LoVo (cell line): ENCODE data around the gene GSTO2.

Experiments used
- DNase-seq: peaks from one replicate; pipeline ENCODE4 v3.0.0-alpha.2; 2016; ENCODE audit warnings: low spot score

The GSTO2 gene

DNA sequence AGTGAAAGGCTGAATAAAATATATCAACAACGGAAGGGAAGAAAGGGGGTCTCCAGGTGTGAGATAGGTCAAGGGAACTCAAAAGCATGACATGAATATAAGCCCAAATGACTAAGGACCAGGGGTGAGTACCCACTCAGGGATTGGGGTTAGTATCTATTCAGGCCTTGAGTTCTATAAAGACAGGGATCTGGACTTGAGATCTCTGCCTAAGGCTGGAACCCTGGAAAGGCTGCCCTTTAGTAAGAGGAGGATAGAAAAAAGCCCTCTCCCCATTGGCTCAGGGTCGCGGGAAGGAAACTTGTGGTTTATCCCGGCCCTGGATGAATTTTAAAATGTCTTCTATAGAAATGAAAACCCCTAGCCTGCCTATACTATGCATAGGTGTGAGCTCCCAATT is 71.7 kb downstream of the GSTO2 start:
- DNase-seq = no peak

GRCh38 chr10:104342941-104343411 is 74.0 kb downstream of the GSTO2 start:
- no peak for DNase-seq

- DNase-seq = no peak
These were observed 75.2 kb downstream of the GSTO2 start for GRCh38 chr10:104344219-104344618.

GRCh38 chr10:104345515-104345914 is 76.5 kb downstream of the GSTO2 start:
- no peak for DNase-seq

DNA sequence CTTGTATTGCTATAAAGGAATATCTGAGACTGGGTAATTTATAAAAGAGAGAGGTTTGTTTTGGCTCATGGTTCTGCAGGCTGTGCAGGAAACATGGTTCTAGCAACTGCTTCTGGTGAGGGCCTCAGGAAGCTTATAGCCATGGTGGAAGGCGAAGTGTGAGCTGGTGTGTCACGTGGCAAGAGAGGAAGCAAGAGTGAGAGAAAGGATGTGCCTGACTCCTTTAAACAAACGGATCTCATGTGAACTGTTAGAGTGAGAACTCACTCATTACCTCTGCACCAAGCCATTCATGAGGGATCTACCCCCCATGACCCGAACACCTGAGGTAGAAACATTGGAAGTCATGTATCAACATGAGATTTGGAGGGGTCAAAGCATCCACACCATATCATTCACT is 77.0 kb downstream of the GSTO2 start:
- DNase-seq = no peak

- no peak for DNase-seq
These were observed 78.5 kb downstream of the GSTO2 start for GRCh38 chr10:104347295-104348045.

DNA sequence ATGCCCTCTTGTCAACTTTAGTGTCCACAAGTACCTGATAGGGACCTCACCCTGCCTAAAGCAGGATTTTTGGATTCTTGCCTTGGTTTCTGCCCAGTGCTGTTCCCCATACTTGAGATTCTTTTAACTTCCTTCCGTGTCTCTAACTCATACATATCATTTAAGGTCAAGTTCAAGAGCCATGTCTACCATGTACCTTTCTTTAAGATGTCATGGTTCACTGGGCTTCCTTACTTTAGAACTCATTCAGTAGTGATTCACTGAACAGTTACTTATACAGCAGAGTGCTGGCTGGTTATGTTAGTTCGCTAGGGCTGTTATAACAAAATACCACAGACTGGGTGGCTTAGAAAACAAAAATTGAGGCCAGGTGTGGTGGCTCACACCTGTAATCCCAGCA is 79.6 kb downstream of the GSTO2 start:
- no peak for DNase-seq

DNA sequence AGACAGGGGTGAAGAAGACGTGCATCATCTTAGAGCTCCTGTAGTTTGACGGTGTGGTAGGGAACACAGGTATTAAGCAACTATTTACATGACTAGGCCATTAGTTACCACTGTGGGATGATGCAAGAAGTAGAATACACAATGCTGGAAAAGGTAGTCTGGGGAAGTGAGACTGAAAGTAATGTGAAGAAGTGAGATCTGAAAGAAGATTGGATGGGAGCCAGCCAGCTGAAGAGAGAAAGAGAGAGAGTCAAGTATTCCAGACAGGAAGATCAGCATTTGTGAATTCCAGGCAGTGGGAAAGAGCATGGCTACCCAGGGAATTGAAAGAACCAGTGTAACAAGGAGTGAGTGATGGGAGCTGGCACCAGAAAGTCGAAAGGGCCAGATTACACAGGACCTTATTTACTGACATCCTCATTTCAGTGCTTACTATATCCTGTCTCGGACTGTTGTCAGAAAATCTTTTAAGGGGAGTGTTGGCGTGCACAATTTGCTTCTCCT is 80.7 kb downstream of the GSTO2 start:
- peak; percentile 12 for DNase-seq

- DNase-seq = peak; percentile 71
These were observed 81.2 kb downstream of the GSTO2 start for GRCh38 chr10:104350127-104350635.

DNA sequence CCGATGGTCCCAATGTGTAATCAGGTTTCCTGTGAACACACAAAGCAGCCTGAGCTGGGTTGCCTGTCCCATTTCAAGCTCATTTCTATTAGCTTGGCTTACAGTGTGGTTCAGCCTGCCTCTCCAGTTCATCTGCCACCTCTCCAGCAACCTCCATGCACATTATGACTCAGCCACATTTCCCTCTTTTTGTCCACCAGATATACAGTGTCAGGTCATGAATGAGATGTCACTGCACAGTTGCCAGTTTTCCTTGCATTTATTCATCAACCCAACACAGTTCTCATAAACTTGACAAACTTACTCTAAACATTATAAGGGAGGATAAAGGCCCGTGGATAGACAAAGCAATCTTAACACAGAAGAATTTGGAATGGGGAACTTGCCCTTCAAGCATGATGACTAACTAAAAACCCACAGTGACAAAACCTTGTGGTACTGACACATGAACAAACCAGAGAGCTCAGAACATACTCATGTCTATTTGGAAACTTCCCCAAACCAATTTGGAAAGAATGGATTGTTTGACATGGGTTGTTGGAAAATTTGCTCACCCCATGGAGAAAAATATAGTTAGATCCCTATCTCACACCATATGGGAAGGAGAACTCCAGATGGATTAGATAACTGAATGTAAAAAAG is 82.2 kb downstream of the GSTO2 start:
- DNase-seq = no peak

DNA sequence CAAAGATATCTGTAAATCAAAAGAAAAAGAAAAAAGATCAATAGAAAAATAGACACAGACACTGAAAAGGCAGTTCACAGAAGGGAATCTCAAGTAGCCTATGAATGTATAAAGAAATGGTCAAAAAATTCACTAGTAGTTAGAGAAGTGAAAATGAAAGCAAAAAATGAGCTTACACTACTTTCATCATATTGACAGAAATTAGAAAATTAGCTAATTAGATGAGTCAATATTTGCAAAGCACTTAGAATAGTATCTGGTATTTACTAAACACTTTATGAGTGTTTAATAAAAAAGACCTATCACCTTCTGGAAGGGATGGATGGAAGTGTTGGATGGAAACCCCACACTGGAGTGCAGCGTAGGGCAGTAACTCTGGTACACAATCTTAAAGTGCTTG is 82.9 kb downstream of the GSTO2 start:
- DNase-seq = no peak

GRCh38 chr10:104353325-104354048 is 84.5 kb downstream of the GSTO2 start, which contains the start of gene CFAP58:
Gene CFAP58, plus strand, starts transcription at chr10:104353833. Its CDS starts 65 bp downstream, at chr10:104353898.
- peak; percentile 92 for DNase-seq
